ENCODE results near the gene AKR1B1.

Gene AKR1B1

DNA sequence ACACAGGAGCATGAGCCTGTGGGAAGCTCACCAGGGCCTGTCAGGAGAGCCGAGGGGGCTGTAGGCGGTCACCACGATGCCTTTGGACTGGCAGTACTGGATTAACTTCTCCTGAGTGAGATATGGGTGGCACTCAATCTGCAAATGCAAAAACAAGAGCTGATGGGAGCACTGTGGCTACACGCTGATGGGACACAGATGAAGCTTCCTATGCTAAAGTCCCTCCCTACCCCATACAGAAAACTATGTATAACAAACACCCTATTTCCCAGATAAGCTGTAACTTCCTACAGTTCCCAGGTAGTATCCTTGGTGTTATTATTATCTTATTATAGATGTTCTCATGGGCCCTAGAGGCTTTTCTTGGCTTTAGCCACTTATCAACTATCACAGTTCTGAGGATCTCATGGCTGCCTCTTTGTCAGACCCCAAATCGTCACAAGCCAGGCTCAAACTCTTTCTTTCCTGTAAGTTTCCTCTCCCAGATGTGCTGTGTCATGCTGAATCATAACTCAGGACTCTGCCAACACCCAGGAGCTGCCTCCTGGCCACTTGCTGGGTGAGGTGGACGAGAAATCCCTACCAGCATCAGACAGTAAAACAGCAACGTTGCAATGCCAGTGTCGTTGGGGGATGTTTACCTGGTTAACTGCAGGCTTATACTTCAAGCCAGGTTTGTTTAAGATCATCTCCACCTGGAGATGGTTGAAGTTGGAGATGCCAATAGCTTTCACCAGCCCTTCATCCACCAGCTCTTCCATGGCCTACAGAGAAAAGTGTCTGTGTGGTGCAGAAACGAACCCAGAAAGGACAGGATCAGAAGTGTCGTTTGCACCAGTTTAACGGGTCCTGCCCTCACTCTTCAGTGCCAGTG is 10.3 kb downstream of the AKR1B1 start:
- Histone ChIP-seq H3K9me3 (ENCODE audit: insufficient read depth, low read depth, low read length) (no peaks in the 10 kb centered on the region), H3K4me3 (ENCODE audit: low read length, poor library complexity, severe bottlenecking) (no peak overlapping the region), H3K4me2 (ENCODE audit: low read depth, low read length, poor library complexity, severe bottlenecking) (no peak overlapping the region), H4K20me1 (ENCODE audit: insufficient read depth, low read length, poor library complexity, severe bottlenecking) (no peaks in the 10 kb centered on the region), H3F3A (ENCODE audit: low read depth) (no peaks in the 10 kb centered on the region), H3K9me2 (replicated peaks; ENCODE audit: low read depth, low read length) (no peaks in the 10 kb centered on the region), H3K9ac (ENCODE audit: low read depth, low read length, poor library complexity, severe bottlenecking) (no peak overlapping the region), H3K27me3 (ENCODE audit: insufficient read depth, low read length, poor library complexity, severe bottlenecking) (no peaks in the 10 kb centered on the region), H3K79me2 (ENCODE audit: insufficient read depth, low read length) (no peaks in the 10 kb centered on the region), H3K4me1 (ENCODE audit: insufficient read depth, low read length, poor library complexity, severe bottlenecking) (peaks cover 9% of the 10 kb centered on the region), H2AFZ (ENCODE audit: low read length) (no peak overlapping the region), H3K36me3 (ENCODE audit: insufficient read depth, low read length) (peaks cover 72% of the 10 kb centered on the region; the same call in 1 of the 2 replicates)
- no peak for TF ChIP-seq EZH2phosphoT487 (IDR thresholded peaks at IDR 0.05; ENCODE audit: borderline replicate concordance)
- TF ChIP-seq, protein P1, sequence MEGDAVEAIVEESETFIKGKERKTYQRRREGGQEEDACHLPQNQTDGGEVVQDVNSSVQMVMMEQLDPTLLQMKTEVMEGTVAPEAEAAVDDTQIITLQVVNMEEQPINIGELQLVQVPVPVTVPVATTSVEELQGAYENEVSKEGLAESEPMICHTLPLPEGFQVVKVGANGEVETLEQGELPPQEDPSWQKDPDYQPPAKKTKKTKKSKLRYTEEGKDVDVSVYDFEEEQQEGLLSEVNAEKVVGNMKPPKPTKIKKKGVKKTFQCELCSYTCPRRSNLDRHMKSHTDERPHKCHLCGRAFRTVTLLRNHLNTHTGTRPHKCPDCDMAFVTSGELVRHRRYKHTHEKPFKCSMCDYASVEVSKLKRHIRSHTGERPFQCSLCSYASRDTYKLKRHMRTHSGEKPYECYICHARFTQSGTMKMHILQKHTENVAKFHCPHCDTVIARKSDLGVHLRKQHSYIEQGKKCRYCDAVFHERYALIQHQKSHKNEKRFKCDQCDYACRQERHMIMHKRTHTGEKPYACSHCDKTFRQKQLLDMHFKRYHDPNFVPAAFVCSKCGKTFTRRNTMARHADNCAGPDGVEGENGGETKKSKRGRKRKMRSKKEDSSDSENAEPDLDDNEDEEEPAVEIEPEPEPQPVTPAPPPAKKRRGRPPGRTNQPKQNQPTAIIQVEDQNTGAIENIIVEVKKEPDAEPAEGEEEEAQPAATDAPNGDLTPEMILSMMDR (conservative IDR thresholded peaks at IDR 0.05; ENCODE audit: low read length), result no peak

DNA sequence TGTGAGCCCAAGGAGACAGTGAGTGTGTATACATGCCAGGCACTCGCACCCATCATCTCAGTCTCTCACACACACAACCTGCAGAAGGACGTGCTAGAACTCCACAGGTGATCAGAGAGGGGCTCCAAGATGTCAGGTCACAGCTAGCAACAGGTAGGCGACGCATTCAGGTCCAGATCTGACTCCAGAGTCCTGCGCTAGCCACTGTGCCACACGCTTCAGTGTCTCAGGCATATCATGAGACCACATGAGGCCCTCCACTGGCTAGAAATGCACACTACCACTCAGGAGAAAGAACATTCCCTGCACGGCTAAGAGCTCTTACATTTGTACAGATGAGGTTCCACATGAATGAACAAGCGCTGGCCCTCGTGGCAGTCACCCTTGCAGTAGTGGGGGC is 11.5 kb downstream of the AKR1B1 start:
- no peak overlapping the region for H3K4me2 ChIP-seq (ENCODE audit: low read depth, low read length, poor library complexity, severe bottlenecking)
- H3K4me1 ChIP-seq (ENCODE audit: insufficient read depth, low read length, poor library complexity, severe bottlenecking), result peaks cover 9% of the 10 kb centered on the region
- TF ChIP-seq, protein P1 (conservative IDR thresholded peaks at IDR 0.05; ENCODE audit: low read length), result peak; percentile 19; the same call in 1 of the 2 replicates
- TF ChIP-seq EZH2phosphoT487 (IDR thresholded peaks at IDR 0.05; ENCODE audit: borderline replicate concordance), result no peak
- no peaks in the 10 kb centered on the region for H3K27me3 ChIP-seq (ENCODE audit: insufficient read depth, low read length, poor library complexity, severe bottlenecking)
- no peak overlapping the region for H3K4me3 ChIP-seq (ENCODE audit: low read length, poor library complexity, severe bottlenecking)
- H4K20me1 ChIP-seq (ENCODE audit: insufficient read depth, low read length, poor library complexity, severe bottlenecking), result no peaks in the 10 kb centered on the region
- peaks cover 83% of the 10 kb centered on the region; the same call in 1 of the 2 replicates for H3K36me3 ChIP-seq (ENCODE audit: insufficient read depth, low read length)
- H3K79me2 ChIP-seq (ENCODE audit: insufficient read depth, low read length), result no peaks in the 10 kb centered on the region
- no peaks in the 10 kb centered on the region for H3K9me3 ChIP-seq (ENCODE audit: insufficient read depth, low read depth, low read length)
- no peak overlapping the region for H3K9ac ChIP-seq (ENCODE audit: low read depth, low read length, poor library complexity, severe bottlenecking)
- no peaks in the 10 kb centered on the region for H3K9me2 ChIP-seq (replicated peaks; ENCODE audit: low read depth, low read length)
- H2AFZ ChIP-seq (ENCODE audit: low read length), result no peak overlapping the region
- H3F3A ChIP-seq (ENCODE audit: low read depth), result no peaks in the 10 kb centered on the region

DNA sequence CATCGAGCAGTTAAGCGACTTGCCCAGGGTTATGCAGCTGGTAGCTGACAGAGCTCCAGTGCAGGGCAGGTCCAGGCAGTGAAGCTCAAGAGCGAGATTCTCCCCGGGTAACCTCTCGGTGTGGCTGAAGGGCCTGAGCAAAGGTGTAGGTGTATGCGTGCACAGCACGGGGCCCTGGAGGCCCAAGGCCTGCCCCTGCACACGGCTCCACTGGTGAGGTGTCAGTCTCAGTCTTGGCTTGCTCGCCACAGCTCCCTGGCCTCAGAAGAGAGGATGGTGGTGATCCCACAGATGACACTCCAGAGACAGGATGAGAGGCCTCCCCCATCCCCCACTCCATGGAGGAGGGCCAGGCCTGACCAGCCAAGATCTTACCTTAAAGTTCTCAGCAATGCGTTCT is 12.0 kb downstream of the AKR1B1 start:
- H3K9ac ChIP-seq (ENCODE audit: low read depth, low read length, poor library complexity, severe bottlenecking), result no peak overlapping the region
- peaks cover 88% of the 10 kb centered on the region; the same call in 1 of the 2 replicates for H3K36me3 ChIP-seq (ENCODE audit: insufficient read depth, low read length)
- no peak overlapping the region for H2AFZ ChIP-seq (ENCODE audit: low read length)
- H3F3A ChIP-seq (ENCODE audit: low read depth), result no peaks in the 10 kb centered on the region
- H3K79me2 ChIP-seq (ENCODE audit: insufficient read depth, low read length), result no peaks in the 10 kb centered on the region
- no peak overlapping the region for H3K4me3 ChIP-seq (ENCODE audit: low read length, poor library complexity, severe bottlenecking)
- peaks cover 9% of the 10 kb centered on the region for H3K4me1 ChIP-seq (ENCODE audit: insufficient read depth, low read length, poor library complexity, severe bottlenecking)
- TF ChIP-seq EZH2phosphoT487 (IDR thresholded peaks at IDR 0.05; ENCODE audit: borderline replicate concordance), result no peak
- TF ChIP-seq, protein P1 (conservative IDR thresholded peaks at IDR 0.05; ENCODE audit: low read length), result no peak
- no peak overlapping the region for H3K4me2 ChIP-seq (ENCODE audit: low read depth, low read length, poor library complexity, severe bottlenecking)
- H4K20me1 ChIP-seq (ENCODE audit: insufficient read depth, low read length, poor library complexity, severe bottlenecking), result no peaks in the 10 kb centered on the region
- no peaks in the 10 kb centered on the region for H3K27me3 ChIP-seq (ENCODE audit: insufficient read depth, low read length, poor library complexity, severe bottlenecking)
- no peaks in the 10 kb centered on the region for H3K9me3 ChIP-seq (ENCODE audit: insufficient read depth, low read depth, low read length)
- H3K9me2 ChIP-seq (replicated peaks; ENCODE audit: low read depth, low read length), result no peaks in the 10 kb centered on the region

Data from Loucy (cell line).